A549 treated with Mapracorat at 1 μM for 4 hours (cell line): Measurements from ENCODE around the gene CEBPZ. TPM values are rescaled to one million over a fixed set of nuclear protein-coding genes. Genes with fewer than 3 reads are reported as not detected.

Experiments
- total RNA-seq: library from RNA; stranded (reverse); fragments of 200-300 nt; extraction: Qiagen RNA extraction; gene quantifications from 5 replicates; pipeline ENCODE4 v1.2.3, GENCODE V29; 2022

CEBPZ gene
- total RNA-seq = 65.3 to 80.9 TPM (median 71.0 TPM) in 5 replicates

GRCh38 chr2:37231241-37232130 lies at the start of gene CEBPZ, which contains the start of gene NDUFAF7:
Gene CEBPZ (minus strand): TSS chr2:37231596. CDS start chr2:37231567, 29 bp downstream.
Gene NDUFAF7 (plus strand): TSS chr2:37231658. CDS start chr2:37231706, 48 bp downstream.

GRCh38 chr2:37196320-37197195 lies 34.8 kb downstream of the CEBPZ start, which contains the start of gene CEBPZOS:
Gene CEBPZOS (plus strand): TSS chr2:37196496. CDS start chr2:37199705, 3,209 bp downstream.

DNA sequence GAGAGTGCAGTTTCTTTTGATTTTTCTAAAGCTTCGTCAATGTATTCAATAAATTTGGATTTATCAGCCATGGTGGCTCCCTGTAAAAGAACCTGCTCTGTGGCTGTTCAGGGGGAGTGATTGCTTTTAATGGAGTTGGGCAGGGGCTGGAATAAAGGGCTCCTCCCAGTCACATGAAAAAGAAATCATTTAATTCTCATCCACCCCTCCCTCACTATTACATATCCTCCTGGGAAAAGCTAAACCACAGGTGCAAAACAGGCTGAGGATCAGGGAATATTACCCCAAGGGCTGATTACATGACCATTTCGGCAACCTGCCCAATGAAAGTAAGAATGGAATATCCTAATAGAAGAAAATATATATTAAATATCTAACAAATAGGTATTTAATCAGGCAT lies 42.8 kb downstream of the CEBPZ start, which contains the start of gene SULT6B1:
Gene SULT6B1, minus strand, starts transcription at position 101 of the 400 bp plus-strand sequence. Its CDS starts 30 bp downstream, at position 71.

DNA sequence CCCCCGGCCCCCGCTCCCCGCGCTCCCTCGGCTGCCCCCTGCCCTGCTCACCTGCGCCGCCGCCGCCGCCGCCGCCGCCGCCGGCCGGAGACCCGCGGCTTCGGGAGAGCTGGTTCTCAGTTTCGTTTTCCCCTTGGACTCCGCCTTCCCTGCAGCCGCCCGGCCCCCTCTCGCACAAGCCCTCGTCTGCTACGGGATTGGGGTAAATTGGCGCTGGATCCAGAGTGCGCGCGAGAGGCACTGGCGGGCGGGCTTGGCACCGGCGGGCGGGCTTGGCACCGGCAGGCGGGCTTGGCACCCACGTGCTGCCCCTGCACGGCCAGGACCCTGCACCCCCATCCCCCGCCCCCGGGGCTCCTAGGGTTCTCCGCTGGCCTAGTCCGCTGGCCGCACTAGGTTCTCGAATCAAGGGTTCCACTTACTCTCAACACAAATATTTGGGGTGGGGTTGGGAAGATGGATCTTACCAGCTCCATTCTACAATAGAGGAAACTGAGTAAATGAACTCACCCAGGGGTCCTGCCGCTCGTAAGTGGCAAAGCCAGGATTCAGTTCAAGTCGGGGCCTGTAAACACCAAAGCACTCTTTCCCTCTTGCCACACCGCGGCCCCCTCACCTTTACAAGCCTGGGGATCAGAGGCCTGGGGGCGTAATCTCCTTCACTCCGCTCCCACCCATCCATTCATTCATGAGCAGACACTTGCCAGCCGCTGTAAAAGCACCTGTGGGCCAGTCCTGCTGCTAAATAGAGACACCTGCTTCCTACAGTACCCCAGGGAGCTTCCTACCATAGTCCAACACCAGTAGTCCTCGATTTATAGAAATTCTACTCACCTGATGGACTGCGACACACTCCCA lies 74.3 kb downstream of the CEBPZ start, which contains the start of gene EIF2AK2:
Gene EIF2AK2, minus strand, starts transcription at position 124 of the 858 bp plus-strand sequence. CDS start 9,174 bp downstream, outside the sequence.

Other genes with a start within 250 kb of the CEBPZ start
- gene HEATR5B, start 147.2 kb downstream of the CEBPZ start, total RNA-seq = 5.6 to 7.9 TPM (median 7.2 TPM) in 5 replicates
- gene GPATCH11, start 147.1 kb downstream of the CEBPZ start, total RNA-seq = 7.7 to 11.1 TPM (median 9.6 TPM) in 5 replicates
- 15.0 to 25.1 TPM (median 22.6 TPM) in 5 replicates for gene EIF2AK2, start 74.6 kb downstream of the CEBPZ start, total RNA-seq
- gene SULT6B1, start 42.9 kb downstream of the CEBPZ start, total RNA-seq = not detected in 5 replicates
- gene CEBPZOS, start 35.1 kb downstream of the CEBPZ start, total RNA-seq = 38.3 to 43.0 TPM (median 40.4 TPM) in 5 replicates
- gene NDUFAF7, start 62 bp upstream of the CEBPZ start, total RNA-seq = 17.0 to 22.3 TPM (median 18.9 TPM) in 5 replicates
- gene PRKD3, start 93.2 kb upstream of the CEBPZ start, total RNA-seq = 8.4 to 15.0 TPM (median 12.7 TPM) in 5 replicates
- 20.4 to 22.7 TPM (median 21.6 TPM) in 5 replicates for gene QPCT, start 113.0 kb upstream of the CEBPZ start, total RNA-seq